ENCODE data around the gene PTPRT. TPM values are rescaled to one million over a fixed set of nuclear protein-coding genes. Genes with fewer than 3 reads are reported as not detected.

The PTPRT gene
- total RNA-seq, 1 experiment from 2014 or later: 0.20 TPM

DNA sequence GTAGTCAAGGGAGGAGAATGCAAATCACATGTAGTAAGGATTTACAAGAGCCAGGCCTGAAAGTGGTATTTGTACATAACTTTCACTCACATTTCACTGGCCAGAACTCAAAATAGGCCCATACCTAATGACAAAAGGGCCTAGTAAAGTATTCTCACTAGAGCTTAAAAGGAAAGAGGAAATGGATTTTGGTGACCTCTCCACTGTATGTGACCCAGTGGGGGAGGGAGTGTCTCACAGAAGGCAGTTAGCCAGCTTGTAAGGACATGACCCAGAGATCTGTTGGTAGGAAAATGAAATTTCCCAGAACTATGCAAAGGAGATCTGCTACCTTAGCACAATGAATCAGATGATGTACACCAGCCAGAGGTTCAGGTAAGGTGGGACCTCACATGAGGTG lies 124.4 kb downstream of the PTPRT start:
- Mint-ChIP-seq H3K36me3 (ENCODE audit: insufficient read depth, unreplicated experiment) (no peaks in the 10 kb centered on the region), H3K9me3 (ENCODE audit: unreplicated experiment) (no peaks in the 10 kb centered on the region), H3K4me1 (ENCODE audit: low read depth, unreplicated experiment) (no peaks in the 10 kb centered on the region), H3K27ac (ENCODE audit: unreplicated experiment) (no peak overlapping the region), H3K27me3 (ENCODE audit: insufficient read depth, unreplicated experiment) (no peaks in the 10 kb centered on the region), H3K4me3 (ENCODE audit: unreplicated experiment) (no peak overlapping the region)
- no peaks in the 10 kb centered on the region for H3K9me3 ChIP-seq
- no peaks in the 10 kb centered on the region for H3K4me1 ChIP-seq
- no TSS peak for BruUV-seq (replicated peaks)
- ChIA-PET POLR2A (no interaction called here), CTCF (no interaction called here)
- no peaks in the 10 kb centered on the region for H3K36me3 ChIP-seq (ENCODE audit: control insufficient read depth, insufficient read depth, low read length)
- TF ChIP-seq, protein P1, sequence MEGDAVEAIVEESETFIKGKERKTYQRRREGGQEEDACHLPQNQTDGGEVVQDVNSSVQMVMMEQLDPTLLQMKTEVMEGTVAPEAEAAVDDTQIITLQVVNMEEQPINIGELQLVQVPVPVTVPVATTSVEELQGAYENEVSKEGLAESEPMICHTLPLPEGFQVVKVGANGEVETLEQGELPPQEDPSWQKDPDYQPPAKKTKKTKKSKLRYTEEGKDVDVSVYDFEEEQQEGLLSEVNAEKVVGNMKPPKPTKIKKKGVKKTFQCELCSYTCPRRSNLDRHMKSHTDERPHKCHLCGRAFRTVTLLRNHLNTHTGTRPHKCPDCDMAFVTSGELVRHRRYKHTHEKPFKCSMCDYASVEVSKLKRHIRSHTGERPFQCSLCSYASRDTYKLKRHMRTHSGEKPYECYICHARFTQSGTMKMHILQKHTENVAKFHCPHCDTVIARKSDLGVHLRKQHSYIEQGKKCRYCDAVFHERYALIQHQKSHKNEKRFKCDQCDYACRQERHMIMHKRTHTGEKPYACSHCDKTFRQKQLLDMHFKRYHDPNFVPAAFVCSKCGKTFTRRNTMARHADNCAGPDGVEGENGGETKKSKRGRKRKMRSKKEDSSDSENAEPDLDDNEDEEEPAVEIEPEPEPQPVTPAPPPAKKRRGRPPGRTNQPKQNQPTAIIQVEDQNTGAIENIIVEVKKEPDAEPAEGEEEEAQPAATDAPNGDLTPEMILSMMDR (IDR thresholded peaks at IDR 0.05; ENCODE audit: insufficient read depth in 1 of 2, low read depth in 1 of 2, low read length in 1 of 2, severe bottlenecking in 1 of 2, unreplicated experiment in 1 of 2): no peak
- peaks cover 1% of the 10 kb centered on the region; the same call in 1 of the 2 replicates for H3K27me3 ChIP-seq (replicated peaks; ENCODE audit: control insufficient read depth, insufficient read depth, low read length)
- H3K4me3 ChIP-seq (ENCODE audit: low read depth, low read length): no peak overlapping the region
- intact Hi-C loops (cut with micrococcal nuclease; ENCODE audit: unreplicated experiment): no loop called here
- no peak for DNase-seq

DNA sequence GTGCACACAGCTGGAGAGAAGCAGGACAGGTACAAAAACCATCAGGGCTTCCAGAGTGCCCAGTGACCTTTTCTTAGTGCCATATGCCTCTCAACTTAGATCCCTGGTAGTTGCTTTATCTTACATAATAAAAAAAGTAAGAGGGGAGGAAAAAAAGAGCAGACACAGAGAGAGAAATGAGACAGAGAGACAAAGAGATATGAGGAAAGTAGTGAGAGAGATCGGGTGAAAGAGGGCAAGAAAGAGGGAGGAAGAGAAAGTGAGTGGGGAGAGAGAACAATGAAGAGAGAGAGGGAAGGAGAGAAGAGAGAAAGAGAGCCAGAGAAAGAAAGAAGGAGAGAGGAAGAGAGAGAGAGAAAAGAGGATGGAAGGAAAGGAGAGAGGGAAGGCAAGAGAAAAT lies 131.6 kb downstream of the PTPRT start:
- CTCF ChIA-PET: no interaction called here
- POLR2A ChIA-PET: no interaction called here
- DNase-seq: no peak
- TF ChIP-seq, protein P1 (IDR thresholded peaks at IDR 0.05; ENCODE audit: insufficient read depth in 1 of 2, low read depth in 1 of 2, low read length in 1 of 2, severe bottlenecking in 1 of 2, unreplicated experiment in 1 of 2): no peak
- Mint-ChIP-seq H3K4me1 (ENCODE audit: low read depth, unreplicated experiment) (no peaks in the 10 kb centered on the region), H3K27me3 (ENCODE audit: insufficient read depth, unreplicated experiment) (peaks cover 6% of the 10 kb centered on the region), H3K27ac (ENCODE audit: unreplicated experiment) (no peak overlapping the region), H3K4me3 (ENCODE audit: unreplicated experiment) (no peak overlapping the region), H3K9me3 (ENCODE audit: unreplicated experiment) (no peaks in the 10 kb centered on the region), H3K36me3 (ENCODE audit: insufficient read depth, unreplicated experiment) (no peaks in the 10 kb centered on the region)
- no peak overlapping the region for H3K4me3 ChIP-seq (ENCODE audit: low read depth, low read length)
- intact Hi-C loops (cut with micrococcal nuclease; ENCODE audit: unreplicated experiment): no loop called here
- BruUV-seq (replicated peaks): no TSS peak
- no peaks in the 10 kb centered on the region for H3K36me3 ChIP-seq (ENCODE audit: control insufficient read depth, insufficient read depth, low read length)
- H3K9me3 ChIP-seq: no peaks in the 10 kb centered on the region
- H3K4me1 ChIP-seq: no peaks in the 10 kb centered on the region
- no peaks in the 10 kb centered on the region; the same call in 1 of the 2 replicates for H3K27me3 ChIP-seq (replicated peaks; ENCODE audit: control insufficient read depth, insufficient read depth, low read length)

DNA sequence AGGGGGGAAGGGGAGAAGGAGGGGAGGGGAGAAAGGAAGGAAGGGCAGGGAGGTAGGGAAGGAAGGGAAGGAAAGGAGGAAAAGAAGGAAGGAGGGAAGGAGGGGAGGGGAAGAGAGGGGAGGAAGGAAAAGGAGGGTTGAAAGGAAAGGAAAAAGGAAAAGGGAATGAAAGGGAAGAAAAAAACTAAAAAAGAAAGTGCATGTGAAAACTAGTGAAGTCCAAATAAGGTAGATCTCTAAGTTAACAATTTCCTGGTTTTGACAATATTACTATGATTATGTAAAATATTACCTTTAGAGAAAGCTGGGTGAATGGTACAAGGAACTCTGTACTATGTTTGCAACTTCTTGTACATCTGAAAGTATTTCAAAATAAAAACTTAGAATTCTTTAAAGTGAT lies 132.4 kb downstream of the PTPRT start:
- CTCF ChIA-PET: no interaction called here
- TF ChIP-seq, protein P1 (IDR thresholded peaks at IDR 0.05; ENCODE audit: insufficient read depth in 1 of 2, low read depth in 1 of 2, low read length in 1 of 2, severe bottlenecking in 1 of 2, unreplicated experiment in 1 of 2): no peak
- H3K36me3 Mint-ChIP-seq (ENCODE audit: insufficient read depth, unreplicated experiment): no peaks in the 10 kb centered on the region
- H3K4me1 ChIP-seq: no peaks in the 10 kb centered on the region
- H3K4me1 Mint-ChIP-seq (ENCODE audit: low read depth, unreplicated experiment): no peaks in the 10 kb centered on the region
- no peak for DNase-seq
- no peak overlapping the region for H3K4me3 ChIP-seq (ENCODE audit: low read depth, low read length)
- no peaks in the 10 kb centered on the region for H3K36me3 ChIP-seq (ENCODE audit: control insufficient read depth, insufficient read depth, low read length)
- peaks cover 6% of the 10 kb centered on the region for H3K27me3 Mint-ChIP-seq (ENCODE audit: insufficient read depth, unreplicated experiment)
- POLR2A ChIA-PET: no interaction called here
- no peaks in the 10 kb centered on the region; the same call in 1 of the 2 replicates for H3K27me3 ChIP-seq (replicated peaks; ENCODE audit: control insufficient read depth, insufficient read depth, low read length)
- BruUV-seq (replicated peaks): no TSS peak
- H3K9me3 ChIP-seq: 0 out of 2 replicates have a peak, but pooled peaks cover 4% of the 10 kb centered on the region
- intact Hi-C loops (cut with micrococcal nuclease; ENCODE audit: unreplicated experiment): no loop called here
- H3K9me3 Mint-ChIP-seq (ENCODE audit: unreplicated experiment): no peaks in the 10 kb centered on the region
- H3K27ac Mint-ChIP-seq (ENCODE audit: unreplicated experiment): no peak overlapping the region
- H3K4me3 Mint-ChIP-seq (ENCODE audit: unreplicated experiment): no peak overlapping the region
